Right lobe of liver (tissue), 4 donors: ENCODE measurements around the gene GSDME.

ENCODE experiments used
- CTCF ChIP-seq, 4 donors: fragments of 200-600 bp in 3 of 4; fragments of 450-650 bp in 1 of 4; IDR thresholded peaks; one replicate each; pipeline versions ENCODE4 v1.5.1 to v1.8.0; 2016 to 2022; ENCODE audit warnings: antibody characterized with exemption in 4 of 4, mild to moderate bottlenecking in 2 of 4
- POLR2A ChIP-seq: fragments of 450-650 bp; IDR thresholded peaks from one replicate; pipeline ENCODE4 v1.6.1; 2017; ENCODE audit warnings: antibody characterized with exemption, mild to moderate bottlenecking
- donor health status: DM: no; HTN: no; CAD: no.
- donor health status: DM: no; HTN: no; CAD: no.
- donor health status: DM: no; HTN: yes; CAD: no.

GRCh38 chr7:24702755-24703154, 54.5 kb downstream of the GSDME start:
- TF ChIP-seq CTCF (IDR thresholded peaks at IDR 0.05): no peak
- TF ChIP-seq POLR2A: no peak
